Measurements from ENCODE around the gene DCLK1. TPM values are rescaled to one million over a fixed set of nuclear protein-coding genes. Genes with fewer than 3 reads are reported as not detected.

Gene DCLK1
- total RNA-seq, 1 donor from 2014 or later, result not detected

GRCh38 chr13:36001561-36001960 is 129.6 kb downstream of the DCLK1 start:
- TF ChIP-seq CTCF (IDR thresholded peaks at IDR 0.05), result no peak
- H3K27ac Mint-ChIP-seq, result no peak overlapping the region
- no peaks in the 10 kb centered on the region for H3K36me3 Mint-ChIP-seq (ENCODE audit: low read depth)
- no peak overlapping the region for H3K4me3 Mint-ChIP-seq
- DNase-seq (no peak), ATAC-seq (ENCODE audit: low read depth) (no peak)
- H3K9me3 Mint-ChIP-seq, result no peaks in the 10 kb centered on the region
- POLR2A ChIA-PET, result no interaction called here
- H3K27me3 Mint-ChIP-seq, result no peaks in the 10 kb centered on the region
- no peaks in the 10 kb centered on the region for H3K4me1 Mint-ChIP-seq
- intact Hi-C loops (cut with micrococcal nuclease), result no loop called here
- CTCF ChIA-PET, result no interaction called here

- Mint-ChIP-seq H3K4me1 (no peaks in the 10 kb centered on the region), H3K27ac (no peak overlapping the region), H3K9me3 (no peaks in the 10 kb centered on the region), H3K4me3 (no peak overlapping the region), H3K36me3 (ENCODE audit: low read depth) (no peaks in the 10 kb centered on the region), H3K27me3 (no peaks in the 10 kb centered on the region)
- TF ChIP-seq CTCF (IDR thresholded peaks at IDR 0.05), result no peak
- DNase-seq (no peak), ATAC-seq (ENCODE audit: low read depth) (no peak)
- POLR2A ChIA-PET, result no interaction called here
- intact Hi-C loops (cut with micrococcal nuclease), result no loop called here
- CTCF ChIA-PET, result no interaction called here
Measured at GRCh38 chr13:36000028-36000427, 131.2 kb downstream of the DCLK1 start.

GRCh38 chr13:35996360-35996759 is 134.8 kb downstream of the DCLK1 start:
- intact Hi-C loops (cut with micrococcal nuclease), result no loop called here
- ChIA-PET POLR2A (no interaction called here), CTCF (no interaction called here)
- Mint-ChIP-seq H3K4me3 (no peak overlapping the region), H3K36me3 (ENCODE audit: low read depth) (no peaks in the 10 kb centered on the region), H3K9me3 (no peaks in the 10 kb centered on the region), H3K4me1 (no peaks in the 10 kb centered on the region), H3K27ac (no peak overlapping the region), H3K27me3 (no peaks in the 10 kb centered on the region)
- no peak for DNase-seq
- TF ChIP-seq CTCF (IDR thresholded peaks at IDR 0.05), result no peak
- ATAC-seq (ENCODE audit: low read depth), result no peak

- intact Hi-C loops (cut with micrococcal nuclease), result no loop called here
- no peak overlapping the region for H3K27ac Mint-ChIP-seq
- DNase-seq, result no peak
- POLR2A ChIA-PET, result no interaction called here
- H3K36me3 Mint-ChIP-seq (ENCODE audit: low read depth), result no peaks in the 10 kb centered on the region
- no peaks in the 10 kb centered on the region for H3K9me3 Mint-ChIP-seq
- no peak for TF ChIP-seq CTCF (IDR thresholded peaks at IDR 0.05)
- H3K4me3 Mint-ChIP-seq, result no peak overlapping the region
- peaks cover 2% of the 10 kb centered on the region for H3K27me3 Mint-ChIP-seq
- CTCF ChIA-PET, result no interaction called here
- H3K4me1 Mint-ChIP-seq, result no peaks in the 10 kb centered on the region
- ATAC-seq (ENCODE audit: low read depth), result no peak
Measured at GRCh38 chr13:35995136-35995535, 136.0 kb downstream of the DCLK1 start.

GRCh38 chr13:35994131-35994966 is 136.8 kb downstream of the DCLK1 start:
- no peak overlapping the region for H3K27ac Mint-ChIP-seq
- H3K9me3 Mint-ChIP-seq, result no peaks in the 10 kb centered on the region
- H3K27me3 Mint-ChIP-seq, result peaks cover 2% of the 10 kb centered on the region
- no peak overlapping the region for H3K4me3 Mint-ChIP-seq
- no peak for DNase-seq
- no peak for ATAC-seq (ENCODE audit: low read depth)
- no peaks in the 10 kb centered on the region for H3K36me3 Mint-ChIP-seq (ENCODE audit: low read depth)
- ChIA-PET POLR2A (no interaction called here), CTCF (no interaction called here)
- TF ChIP-seq CTCF (IDR thresholded peaks at IDR 0.05), result no peak
- intact Hi-C loops (cut with micrococcal nuclease), result no loop called here
- H3K4me1 Mint-ChIP-seq, result no peaks in the 10 kb centered on the region

All from activated B cell treated with CpG ODN at 0.5 μM for 24 hours (primary cell).